H9 (cell line): Measurements from ENCODE around the gene E2F1. TPM values are rescaled to one million over a fixed set of nuclear protein-coding genes. Genes with fewer than 3 reads are reported as not detected.

ENCODE experiments used
- DNase-seq: peaks from one replicate; pipeline ENCODE4 v3.0.0-alpha.2; 2017
- H2AFZ ChIP-seq: one replicate; pipeline ENCODE4 v1.6.1; 2013; ENCODE audit warnings: mild to moderate bottlenecking, low read length, control low read depth, moderate library complexity
- H2AK5ac ChIP-seq: 2 replicates; pipeline ENCODE4 v1.6.1; 2013; ENCODE audit warnings: low read length, control low read depth, mixed read lengths; ENCODE audit not compliant: insufficient read length
- H2BK120ac ChIP-seq: one replicate; pipeline ENCODE4 v1.6.1; 2013; ENCODE audit warnings: low read depth, mild to moderate bottlenecking, low read length, control low read depth, inconsistent platforms; ENCODE audit not compliant: poor library complexity, severe bottlenecking
- H2BK12ac ChIP-seq: 2 replicates; pipeline ENCODE4 v1.6.1; 2013; ENCODE audit warnings: low read length, control low read depth, mixed read lengths, low read depth; ENCODE audit not compliant: insufficient read length
- H2BK15ac ChIP-seq: 2 replicates; pipeline ENCODE4 v1.6.1; 2013; ENCODE audit warnings: low read depth, low read length, control low read depth
- H2BK20ac ChIP-seq: one replicate; pipeline ENCODE4 v1.6.1; 2013; ENCODE audit warnings: low read depth, mild to moderate bottlenecking, low read length, control low read depth, inconsistent platforms; ENCODE audit not compliant: poor library complexity, severe bottlenecking
- H2BK5ac ChIP-seq: 2 replicates; pipeline ENCODE4 v1.6.1; 2013; ENCODE audit warnings: low read length, control low read depth, mixed read lengths; ENCODE audit not compliant: insufficient read length
- H3K14ac ChIP-seq: 2 replicates; pipeline ENCODE4 v1.6.1; 2013; ENCODE audit warnings: low read length, control low read depth; ENCODE audit not compliant: insufficient read depth
- H3K18ac ChIP-seq: 2 replicates; pipeline ENCODE4 v1.6.1; 2013; ENCODE audit warnings: low read depth, mild to moderate bottlenecking, mixed read lengths, low read length, control low read depth; ENCODE audit not compliant: insufficient read length
- H3K23ac ChIP-seq: 2 replicates; pipeline ENCODE4 v1.6.1; 2013; ENCODE audit warnings: low read length, control low read depth, mixed read lengths, low read depth; ENCODE audit not compliant: insufficient read length
- H3K23me2 ChIP-seq: 2 replicates; pipeline ENCODE4 v1.6.1; 2013; ENCODE audit warnings: low read depth, mild to moderate bottlenecking, mixed read lengths, low read length, control low read depth; ENCODE audit not compliant: insufficient read length, poor library complexity, severe bottlenecking
- H3K27ac ChIP-seq: 2 replicates; pipeline ENCODE4 v1.5.1; 2013; ENCODE audit warnings: low read length, control low read depth, mixed read lengths, low read depth; ENCODE audit not compliant: insufficient read length
- H3K27me3 ChIP-seq: 2 replicates; pipeline ENCODE4 v1.6.1; 2013; ENCODE audit warnings: low read length, control low read depth, inconsistent platforms; ENCODE audit not compliant: insufficient read depth
- H3K4ac ChIP-seq: 2 replicates; pipeline ENCODE4 v1.6.1; 2013; ENCODE audit warnings: low read depth, mild to moderate bottlenecking, control low read depth, inconsistent platforms, low read length, moderate library complexity
- H3K4me1 ChIP-seq: 2 replicates; pipeline ENCODE4 v1.6.1; 2013; ENCODE audit warnings: low read length, control low read depth, inconsistent platforms; ENCODE audit not compliant: insufficient read depth
- H3K4me2 ChIP-seq: 2 replicates; pipeline ENCODE4 v1.6.1; 2013; ENCODE audit warnings: low read length, control low read depth, mixed read lengths; ENCODE audit not compliant: insufficient read length, insufficient read depth
- H3K56ac ChIP-seq: 2 replicates; pipeline ENCODE4 v1.6.1; 2013; ENCODE audit warnings: low read depth, mild to moderate bottlenecking, mixed read lengths, low read length, control low read depth; ENCODE audit not compliant: insufficient read length
- H3K79me1 ChIP-seq: 2 replicates; pipeline ENCODE4 v1.6.1; 2013; ENCODE audit warnings: low read depth, mild to moderate bottlenecking, moderate library complexity, low read length, control low read depth, inconsistent platforms; ENCODE audit not compliant: insufficient read depth, poor library complexity, severe bottlenecking
- H3K79me2 ChIP-seq: 2 replicates; pipeline ENCODE4 v1.6.1; 2013; ENCODE audit warnings: low read length, control low read depth, inconsistent platforms; ENCODE audit not compliant: insufficient read depth
- H3K9ac ChIP-seq: 2 replicates; pipeline ENCODE4 v1.6.1; 2013; ENCODE audit warnings: low read length, control low read depth, mixed read lengths; ENCODE audit not compliant: insufficient read length; ENCODE audit errors: extremely low read depth
- H3K9me3 ChIP-seq: one replicate; pipeline ENCODE4 v1.6.1; 2013; ENCODE audit warnings: low read depth, low read length, inconsistent platforms; ENCODE audit not compliant: control insufficient read depth
- H3T11ph ChIP-seq: one replicate; pipeline ENCODE4 v1.6.1; 2013; ENCODE audit warnings: mild to moderate bottlenecking, low read length, control low read depth, inconsistent platforms
- H4K20me1 ChIP-seq: one replicate; pipeline ENCODE4 v1.6.1; 2013; ENCODE audit not compliant: control insufficient read depth, insufficient read length, insufficient read depth
- H4K5ac ChIP-seq: 2 replicates; pipeline ENCODE4 v1.6.1; 2013; ENCODE audit warnings: low read depth, mild to moderate bottlenecking, mixed read lengths, low read length, control low read depth; ENCODE audit not compliant: insufficient read length
- H4K8ac ChIP-seq: replicated peaks from 2 replicates; pipeline ENCODE4 v1.6.1; 2013; ENCODE audit warnings: low read length, control low read depth, mixed read lengths, low read depth; ENCODE audit not compliant: insufficient read length
- H4K91ac ChIP-seq: 2 replicates; pipeline ENCODE4 v1.6.1; 2013; ENCODE audit warnings: low read depth, mild to moderate bottlenecking, moderate library complexity, mixed read lengths, low read length, control low read depth; ENCODE audit not compliant: insufficient read length
- H3K27ac Mint-ChIP-seq, 3 experiments: 2 replicates in 2 of 3; 3 replicates in 1 of 3; pipeline ENCODE4 v1.8.0; 2020 to 2021; ENCODE audit warnings: mixed read lengths in 3 of 3, mild to moderate bottlenecking in 1 of 3, moderate library complexity in 1 of 3
- H3K27me3 Mint-ChIP-seq: 2 replicates; pipeline ENCODE4 v1.8.0; 2021; ENCODE audit warnings: low read depth, mild to moderate bottlenecking, moderate library complexity, mixed read lengths
- H3K36me3 Mint-ChIP-seq, 3 experiments: 2 replicates in 2 of 3; 3 replicates in 1 of 3; pipeline ENCODE4 v1.8.0; 2020 to 2021; ENCODE audit warnings: low read depth in 3 of 3, mixed read lengths in 3 of 3; ENCODE audit not compliant: insufficient read depth in 1 of 3
- H3K4me1 Mint-ChIP-seq, 2 experiments: 2 replicates each; pipeline ENCODE4 v1.8.0; 2020; ENCODE audit warnings: mixed read lengths in 2 of 2
- H3K4me3 Mint-ChIP-seq, 2 experiments: 2 replicates in 1 of 2; 3 replicates in 1 of 2; pipeline ENCODE4 v1.8.0; 2020 to 2021; ENCODE audit warnings: mild to moderate bottlenecking in 2 of 2, mixed read lengths in 2 of 2, moderate library complexity in 1 of 2
- H3K9me3 Mint-ChIP-seq, 2 experiments: 2 replicates in 1 of 2; 3 replicates in 1 of 2; pipeline ENCODE4 v1.8.0; 2020; ENCODE audit warnings: mild to moderate bottlenecking in 2 of 2, mixed read lengths in 2 of 2, moderate library complexity in 1 of 2
- CTCF ChIP-seq: fragments of 200-600 bp; sonication (generic); conservative IDR thresholded peaks from 3 replicates; pipeline ENCODE4 v1.8.0; 2021; ENCODE audit warnings: antibody characterized with exemption, mild to moderate bottlenecking
- WGBS: extraction: QIAGEN DNeasy Blood & Tissue Kit; methylation state at CpG from one replicate; pipeline ENCODE4 v1.1.7; 2013; ENCODE audit warnings: missing lambda C conversion rate, low lambda C conversion rate, mixed read lengths; ENCODE audit not compliant: insufficient read length; ENCODE audit errors: extremely low coverage; 5-methylcytosine and 5-hydroxymethylcytosine counted together
- total RNA-seq: library from RNA; stranded (reverse); gene quantifications from 2 replicates; pipeline ENCODE4 v1.2.1, GENCODE V29; 2021

E2F1 gene
- total RNA-seq, 1 experiment from 2014 or later = 58.7 TPM

- H4K5ac ChIP-seq = no peak overlapping the region
- H3K18ac ChIP-seq = no peak overlapping the region
- peaks cover 23 to 24% of the 10 kb centered on the region in 2 experiments for H3K4me1 Mint-ChIP-seq
- no peaks in the 10 kb centered on the region for H4K20me1 ChIP-seq
- H3K4me2 ChIP-seq = no peak overlapping the region
- H3K23ac ChIP-seq = no peak overlapping the region
- H3K56ac ChIP-seq = no peak overlapping the region
- no peak overlapping the region for H4K91ac ChIP-seq
- no peak overlapping the region for H2BK12ac ChIP-seq
- no peak for DNase-seq
- H3K4me1 ChIP-seq = no peaks in the 10 kb centered on the region
- H3K36me3 Mint-ChIP-seq = peaks cover 0 to 43% (median 4%) of the 10 kb centered on the region in 3 experiments; a peak in 6 of 7 replicates
- no peak overlapping the region for H2AFZ ChIP-seq
- H3K27me3 Mint-ChIP-seq = no peaks in the 10 kb centered on the region
- no peak overlapping the region for H3K4me3 Mint-ChIP-seq
- no peaks in the 10 kb centered on the region for H3K9me3 ChIP-seq
- no CpG with 5 or more reads among the region's 17 CpGs for WGBS
- H3K27ac ChIP-seq = no peak overlapping the region
- no peaks in the 10 kb centered on the region for H3K27me3 ChIP-seq
- no peak overlapping the region for H2AK5ac ChIP-seq
- H3K14ac ChIP-seq = no peak overlapping the region
- H3K4ac ChIP-seq = no peak overlapping the region
- no peak overlapping the region for H2BK15ac ChIP-seq
- no peak overlapping the region for H4K8ac ChIP-seq
- H2BK20ac ChIP-seq = no peak overlapping the region
- H3K23me2 ChIP-seq = no peaks in the 10 kb centered on the region
- no peak overlapping the region for H3K9ac ChIP-seq
- H2BK5ac ChIP-seq = no peak overlapping the region
- H3K9me3 Mint-ChIP-seq = no peaks in the 10 kb centered on the region; a peak in 1 of 5 replicates
- no peaks in the 10 kb centered on the region for H3K79me1 ChIP-seq
- no peak overlapping the region for H3T11ph ChIP-seq
- peak overlapping the region in 1 of 3 experiments; percentile 28; a peak in 1 of 7 replicates for H3K27ac Mint-ChIP-seq
- TF ChIP-seq CTCF = no peak
- H3K79me2 ChIP-seq = no peaks in the 10 kb centered on the region
- no peak overlapping the region for H2BK120ac ChIP-seq
Observed at GRCh38 chr20:33656783-33657703, 29.1 kb downstream of the E2F1 start.
